Non-pigmented ciliary epithelial cell (primary cell): ENCODE measurements around the gene NIBAN1.
"Not testable (repeated sequence)": the region's sequence is repeated elsewhere in the genome, so short reads cannot be mapped to it uniquely, and the experiment has no call there.

ENCODE experiments used
- DNase-seq: peaks from one replicate; pipeline ENCODE4 v3.0.0-alpha.2; 2010; ENCODE audit warnings: low read depth

Gene NIBAN1

GRCh38 chr1:184973272-184974055 lies 844 bp downstream of the NIBAN1 start:
- no peak for DNase-seq

- DNase-seq: no peak
These were observed 1.8 kb downstream of the NIBAN1 start for GRCh38 chr1:184972315-184973055.

- DNase-seq: no peak
These were observed 2.6 kb downstream of the NIBAN1 start for GRCh38 chr1:184971522-184972265.

- no peak for DNase-seq
These were observed 3.6 kb downstream of the NIBAN1 start for GRCh38 chr1:184970691-184971161.

- DNase-seq: no peak
These were observed 7.3 kb downstream of the NIBAN1 start for GRCh38 chr1:184966989-184967388.

- no peak for DNase-seq
These were observed 8.1 kb downstream of the NIBAN1 start for GRCh38 chr1:184965944-184966860.

DNA sequence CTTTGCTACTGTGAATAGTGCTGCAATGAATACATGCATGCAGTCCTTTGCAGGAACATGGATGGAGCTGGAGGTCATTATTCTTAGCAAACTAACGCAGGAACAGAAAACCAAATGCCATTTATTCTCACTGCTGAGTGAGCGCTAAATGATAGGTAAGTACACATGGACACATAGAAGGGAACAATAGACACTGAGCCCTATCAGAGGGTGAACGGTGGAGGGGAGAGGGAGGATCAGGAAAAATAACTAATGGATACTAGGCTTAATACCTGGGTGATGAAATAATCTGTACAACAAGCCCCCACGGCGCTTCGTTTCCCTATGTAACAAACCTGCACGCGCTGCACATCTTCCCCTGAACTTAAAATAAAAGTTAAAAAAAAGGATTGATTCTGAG lies 8.9 kb downstream of the NIBAN1 start:
- no peak for DNase-seq

GRCh38 chr1:184959626-184960025 lies 14.7 kb downstream of the NIBAN1 start:
- DNase-seq: no peak

DNA sequence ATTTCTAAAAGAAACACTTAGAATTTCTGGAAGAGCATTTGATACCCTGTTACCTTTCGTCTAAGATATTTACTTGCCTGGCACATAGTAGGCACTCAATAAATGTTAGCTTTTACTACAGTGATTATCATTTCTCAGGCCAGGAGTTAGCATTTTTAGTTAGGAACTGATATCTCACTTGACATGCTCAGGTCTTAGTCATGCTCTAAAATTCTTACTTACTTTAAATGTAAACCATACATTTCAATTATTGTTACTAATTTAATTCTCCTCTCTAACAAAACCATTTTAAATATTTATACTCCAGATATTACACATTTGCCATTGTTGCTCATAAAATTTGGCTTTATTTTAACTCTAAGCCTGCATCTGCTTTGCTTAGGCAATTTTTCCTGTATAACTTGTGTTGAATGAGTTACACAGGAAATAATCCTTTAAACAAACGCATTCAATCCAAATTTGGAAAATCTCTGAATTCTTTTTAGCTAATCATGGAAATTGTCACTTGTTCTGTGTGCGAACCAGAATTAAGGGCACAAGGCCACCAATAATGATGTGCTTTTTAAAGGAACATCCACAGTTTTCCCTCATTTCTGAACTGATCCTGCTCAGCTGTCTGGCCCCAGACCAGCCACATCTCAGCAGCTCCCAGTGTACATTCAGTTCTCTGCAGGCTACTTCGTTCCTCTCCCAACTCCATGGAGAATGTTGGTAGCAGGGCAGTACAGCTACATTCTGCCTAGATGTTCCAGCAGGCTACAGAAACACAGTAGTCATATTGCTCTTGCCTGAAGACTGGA lies 15.6 kb downstream of the NIBAN1 start:
- no peak for DNase-seq

- DNase-seq: not testable (repeated sequence)
These were observed 16.4 kb downstream of the NIBAN1 start for GRCh38 chr1:184957901-184958300.

- DNase-seq: no peak
These were observed 17.2 kb downstream of the NIBAN1 start for GRCh38 chr1:184956999-184957700.

GRCh38 chr1:184954232-184954995 lies 19.9 kb downstream of the NIBAN1 start:
- no peak for DNase-seq

DNA sequence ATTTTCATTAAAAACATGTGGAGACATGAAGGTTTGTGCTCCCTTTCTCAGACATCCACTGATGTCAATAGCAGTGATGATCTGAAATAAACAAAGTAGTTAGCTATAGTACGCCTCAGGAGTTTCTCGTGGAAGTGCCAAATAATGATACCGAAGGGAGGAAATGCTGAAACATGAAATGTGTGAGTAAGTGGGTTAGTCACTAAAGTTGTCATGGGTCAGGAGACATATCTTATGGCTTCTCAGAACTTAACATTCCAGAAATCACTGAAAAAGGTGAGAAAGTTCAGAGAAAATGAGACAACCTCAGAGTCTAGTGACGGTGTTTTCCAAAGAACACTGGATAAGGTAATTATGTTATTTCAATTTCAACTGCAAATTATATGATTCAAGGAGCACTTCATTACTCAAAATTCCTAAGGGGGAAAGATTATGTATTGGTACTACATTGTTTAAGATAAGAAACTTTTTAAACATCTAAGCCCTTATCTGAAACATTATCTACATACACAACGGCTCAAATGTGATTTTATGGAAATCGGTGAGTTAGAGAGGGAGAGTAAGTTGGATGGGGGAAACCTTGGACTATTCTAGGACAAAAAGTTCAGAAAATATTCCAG lies 20.6 kb downstream of the NIBAN1 start:
- DNase-seq: peak; percentile 58

- DNase-seq: no peak
These were observed 21.9 kb downstream of the NIBAN1 start for GRCh38 chr1:184952428-184952827.

- DNase-seq: no peak
These were observed 22.5 kb downstream of the NIBAN1 start for GRCh38 chr1:184951788-184952187.

DNA sequence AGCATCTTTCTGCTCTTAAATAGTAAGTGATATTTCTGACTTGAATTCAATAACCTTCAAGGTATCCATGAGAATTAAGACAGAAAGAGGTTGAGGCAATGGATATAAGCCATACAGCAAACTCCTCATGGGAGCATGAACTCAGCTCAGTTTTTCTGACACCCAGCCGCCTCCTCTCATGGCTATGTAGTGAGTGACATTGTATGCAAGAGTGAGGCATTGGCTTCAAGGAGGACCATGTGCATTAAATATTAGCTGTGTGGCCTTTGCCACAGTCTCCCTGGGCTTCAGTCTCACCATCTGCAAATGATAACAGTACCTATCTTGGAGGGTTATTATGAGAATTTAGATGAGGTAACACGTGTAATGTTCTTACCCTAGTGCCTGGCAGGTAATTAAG lies 23.4 kb downstream of the NIBAN1 start:
- no peak for DNase-seq

DNA sequence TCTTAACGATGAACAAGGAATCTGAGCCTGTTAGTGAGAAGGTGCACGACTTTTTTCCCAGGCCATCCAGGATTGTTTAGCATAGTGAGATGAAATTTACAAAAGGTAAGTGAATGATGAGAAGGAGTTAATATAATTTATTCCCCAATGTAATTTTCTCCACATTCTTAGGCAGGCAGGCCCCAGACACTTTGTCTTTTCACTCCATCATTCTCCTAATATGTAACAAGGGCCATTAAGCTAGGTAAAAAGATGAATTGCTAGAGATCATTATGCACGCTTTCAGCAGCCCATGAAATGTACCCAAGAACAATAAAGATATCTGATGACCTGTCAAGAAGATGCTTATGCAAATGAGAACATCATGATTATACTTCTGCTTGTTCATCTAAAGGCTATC lies 24.1 kb downstream of the NIBAN1 start:
- no peak for DNase-seq

GRCh38 chr1:184947497-184948256 lies 26.6 kb downstream of the NIBAN1 start:
- no peak for DNase-seq
